ENCODE data around the gene TRMT61B. TPM values are rescaled to one million over a fixed set of nuclear protein-coding genes. Genes with fewer than 3 reads are reported as not detected.
A peak's percentile ranks its signal among the peaks of the same experiment; 100 is the strongest.

The TRMT61B gene
- total and polyA plus RNA-seq, 9 of the 15 experiments (the other 6 are each of a cell fraction or from before 2014, with no cell fraction given): 13.2 to 28.3 (median 19.5) TPM

DNA sequence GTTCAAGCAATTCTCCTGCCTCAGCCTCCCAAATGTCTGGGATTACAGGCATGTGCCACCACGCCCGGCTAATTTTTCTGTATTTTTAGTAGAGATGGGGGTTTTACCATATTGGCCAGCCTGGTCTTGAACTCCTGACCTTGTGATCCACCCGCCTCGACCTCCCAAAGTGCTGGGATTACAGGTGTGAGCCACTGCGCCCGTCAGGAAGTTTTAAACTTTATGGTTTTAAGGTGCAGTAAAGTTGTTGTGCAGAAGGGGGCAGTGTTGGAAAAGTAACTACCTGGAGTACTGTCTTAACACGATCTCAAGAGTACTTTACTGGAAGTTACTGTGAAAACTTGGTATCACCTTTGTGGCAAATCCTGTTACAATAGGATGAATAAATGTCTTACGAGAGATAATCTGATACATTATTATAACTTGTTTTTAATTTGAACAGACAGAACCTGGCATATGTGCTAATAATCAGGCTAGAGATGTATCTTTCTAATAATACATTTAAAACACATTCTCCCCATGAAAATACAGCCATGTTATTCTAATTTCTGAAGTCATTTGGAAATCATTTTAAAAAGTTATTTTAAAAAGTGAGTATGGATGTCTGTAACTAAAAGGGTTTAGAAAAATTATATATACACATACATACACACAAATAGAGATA is 48.7 kb downstream of the TRMT61B start (continued):
- TF ChIP-seq, protein P1, sequence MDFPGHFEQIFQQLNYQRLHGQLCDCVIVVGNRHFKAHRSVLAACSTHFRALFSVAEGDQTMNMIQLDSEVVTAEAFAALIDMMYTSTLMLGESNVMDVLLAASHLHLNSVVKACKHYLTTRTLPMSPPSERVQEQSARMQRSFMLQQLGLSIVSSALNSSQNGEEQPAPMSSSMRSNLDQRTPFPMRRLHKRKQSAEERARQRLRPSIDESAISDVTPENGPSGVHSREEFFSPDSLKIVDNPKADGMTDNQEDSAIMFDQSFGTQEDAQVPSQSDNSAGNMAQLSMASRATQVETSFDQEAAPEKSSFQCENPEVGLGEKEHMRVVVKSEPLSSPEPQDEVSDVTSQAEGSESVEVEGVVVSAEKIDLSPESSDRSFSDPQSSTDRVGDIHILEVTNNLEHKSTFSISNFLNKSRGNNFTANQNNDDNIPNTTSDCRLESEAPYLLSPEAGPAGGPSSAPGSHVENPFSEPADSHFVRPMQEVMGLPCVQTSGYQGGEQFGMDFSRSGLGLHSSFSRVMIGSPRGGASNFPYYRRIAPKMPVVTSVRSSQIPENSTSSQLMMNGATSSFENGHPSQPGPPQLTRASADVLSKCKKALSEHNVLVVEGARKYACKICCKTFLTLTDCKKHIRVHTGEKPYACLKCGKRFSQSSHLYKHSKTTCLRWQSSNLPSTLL (IDR thresholded peaks at IDR 0.05): no peak
- TF ChIP-seq SMC3 (conservative IDR thresholded peaks at IDR 0.05; ENCODE audit: insufficient read depth, low read depth, low read length) (peak; percentile 66; the same call in 1 of the 2 replicates), BCOR (IDR thresholded peaks at IDR 0.05) (peak; percentile 77), PTRF (tag; IDR thresholded peaks at IDR 0.05) (no peak), RB1 (IDR thresholded peaks at IDR 0.05; ENCODE audit: low read depth) (0 out of 2 replicates have a peak, but pooled peaks have one; percentile 18), MAZ (CRISPR knock-in tag; conservative IDR thresholded peaks at IDR 0.05 in 1 of 2, IDR thresholded peaks at IDR 0.05 in 1 of 2) (no peak), SRSF1 (IDR thresholded peaks at IDR 0.05; ENCODE audit: low read depth, low read length) (no peak), MED1 (CRISPR knock-in tag; IDR thresholded peaks at IDR 0.05; ENCODE audit: borderline replicate concordance) (no peak), HDAC3 (IDR thresholded peaks at IDR 0.05; ENCODE audit: borderline replicate concordance, partially characterized antibody) (no peak), TSC22D4 (tag; IDR thresholded peaks at IDR 0.05) (no peak), CC2D1A (IDR thresholded peaks at IDR 0.05) (peak; percentile 47; the same call in 1 of the 2 replicates), ZKSCAN3 (CRISPR knock-in tag; IDR thresholded peaks at IDR 0.05) (no peak), ZNF583 (CRISPR knock-in tag; IDR thresholded peaks at IDR 0.05) (no peak), ATF1 (CRISPR knock-in tag; IDR thresholded peaks at IDR 0.05) (no peak), ATF1 (tag; IDR thresholded peaks at IDR 0.05) (0 out of 2 replicates have a peak, but pooled peaks have one; percentile 17)
- TF ChIP-seq, protein P2, sequence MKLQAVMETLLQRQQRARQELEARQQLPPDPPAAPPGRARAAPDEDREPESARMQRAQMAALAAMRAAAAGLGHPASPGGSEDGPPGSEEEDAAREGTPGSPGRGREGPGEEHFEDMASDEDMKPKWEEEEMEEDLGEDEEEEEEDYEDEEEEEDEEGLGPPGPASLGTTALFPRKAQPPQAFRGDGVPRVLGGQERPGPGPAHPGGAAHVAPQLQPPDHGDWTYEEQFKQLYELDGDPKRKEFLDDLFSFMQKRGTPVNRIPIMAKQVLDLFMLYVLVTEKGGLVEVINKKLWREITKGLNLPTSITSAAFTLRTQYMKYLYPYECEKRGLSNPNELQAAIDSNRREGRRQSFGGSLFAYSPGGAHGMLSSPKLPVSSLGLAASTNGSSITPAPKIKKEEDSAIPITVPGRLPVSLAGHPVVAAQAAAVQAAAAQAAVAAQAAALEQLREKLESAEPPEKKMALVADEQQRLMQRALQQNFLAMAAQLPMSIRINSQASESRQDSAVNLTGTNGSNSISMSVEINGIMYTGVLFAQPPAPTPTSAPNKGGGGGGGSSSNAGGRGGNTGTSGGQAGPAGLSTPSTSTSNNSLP (IDR thresholded peaks at IDR 0.05; ENCODE audit: borderline replicate concordance, low read depth, low read length): no peak
- TF ChIP-seq, protein P3, sequence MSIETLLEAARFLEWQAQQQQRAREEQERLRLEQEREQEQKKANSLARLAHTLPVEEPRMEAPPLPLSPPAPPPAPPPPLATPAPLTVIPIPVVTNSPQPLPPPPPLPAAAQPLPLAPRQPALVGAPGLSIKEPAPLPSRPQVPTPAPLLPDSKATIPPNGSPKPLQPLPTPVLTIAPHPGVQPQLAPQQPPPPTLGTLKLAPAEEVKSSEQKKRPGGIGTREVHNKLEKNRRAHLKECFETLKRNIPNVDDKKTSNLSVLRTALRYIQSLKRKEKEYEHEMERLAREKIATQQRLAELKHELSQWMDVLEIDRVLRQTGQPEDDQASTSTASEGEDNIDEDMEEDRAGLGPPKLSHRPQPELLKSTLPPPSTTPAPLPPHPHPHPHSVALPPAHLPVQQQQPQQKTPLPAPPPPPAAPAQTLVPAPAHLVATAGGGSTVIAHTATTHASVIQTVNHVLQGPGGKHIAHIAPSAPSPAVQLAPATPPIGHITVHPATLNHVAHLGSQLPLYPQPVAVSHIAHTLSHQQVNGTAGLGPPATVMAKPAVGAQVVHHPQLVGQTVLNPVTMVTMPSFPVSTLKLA (conservative IDR thresholded peaks at IDR 0.05): 0 out of 4 replicates have a peak, but pooled peaks of 1 of the 2 experiments have one; percentile 38
- TF ChIP-seq, protein P4, sequence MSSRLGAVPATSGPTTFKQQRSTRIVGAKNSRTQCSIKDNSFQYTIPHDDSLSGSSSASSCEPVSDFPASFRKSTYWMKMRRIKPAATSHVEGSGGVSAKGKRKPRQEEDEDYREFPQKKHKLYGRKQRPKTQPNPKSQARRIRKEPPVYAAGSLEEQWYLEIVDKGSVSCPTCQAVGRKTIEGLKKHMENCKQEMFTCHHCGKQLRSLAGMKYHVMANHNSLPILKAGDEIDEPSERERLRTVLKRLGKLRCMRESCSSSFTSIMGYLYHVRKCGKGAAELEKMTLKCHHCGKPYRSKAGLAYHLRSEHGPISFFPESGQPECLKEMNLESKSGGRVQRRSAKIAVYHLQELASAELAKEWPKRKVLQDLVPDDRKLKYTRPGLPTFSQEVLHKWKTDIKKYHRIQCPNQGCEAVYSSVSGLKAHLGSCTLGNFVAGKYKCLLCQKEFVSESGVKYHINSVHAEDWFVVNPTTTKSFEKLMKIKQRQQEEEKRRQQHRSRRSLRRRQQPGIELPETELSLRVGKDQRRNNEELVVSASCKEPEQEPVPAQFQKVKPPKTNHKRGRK (tag; IDR thresholded peaks at IDR 0.05): no peak
- TF ChIP-seq, protein P5, sequence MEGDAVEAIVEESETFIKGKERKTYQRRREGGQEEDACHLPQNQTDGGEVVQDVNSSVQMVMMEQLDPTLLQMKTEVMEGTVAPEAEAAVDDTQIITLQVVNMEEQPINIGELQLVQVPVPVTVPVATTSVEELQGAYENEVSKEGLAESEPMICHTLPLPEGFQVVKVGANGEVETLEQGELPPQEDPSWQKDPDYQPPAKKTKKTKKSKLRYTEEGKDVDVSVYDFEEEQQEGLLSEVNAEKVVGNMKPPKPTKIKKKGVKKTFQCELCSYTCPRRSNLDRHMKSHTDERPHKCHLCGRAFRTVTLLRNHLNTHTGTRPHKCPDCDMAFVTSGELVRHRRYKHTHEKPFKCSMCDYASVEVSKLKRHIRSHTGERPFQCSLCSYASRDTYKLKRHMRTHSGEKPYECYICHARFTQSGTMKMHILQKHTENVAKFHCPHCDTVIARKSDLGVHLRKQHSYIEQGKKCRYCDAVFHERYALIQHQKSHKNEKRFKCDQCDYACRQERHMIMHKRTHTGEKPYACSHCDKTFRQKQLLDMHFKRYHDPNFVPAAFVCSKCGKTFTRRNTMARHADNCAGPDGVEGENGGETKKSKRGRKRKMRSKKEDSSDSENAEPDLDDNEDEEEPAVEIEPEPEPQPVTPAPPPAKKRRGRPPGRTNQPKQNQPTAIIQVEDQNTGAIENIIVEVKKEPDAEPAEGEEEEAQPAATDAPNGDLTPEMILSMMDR (IDR thresholded peaks at IDR 0.05 in 2 of 3, conservative IDR thresholded peaks at IDR 0.05 in 1 of 3; ENCODE audit: insufficient read depth in 2 of 3, low read depth in 1 of 3, low read length in 3 of 3): peak; percentile 69 to 84 (median 69)
